HFFc6 (cell line): ENCODE measurements around the gene ELF5. TPM values are rescaled to one million over a fixed set of nuclear protein-coding genes. Genes with fewer than 3 reads are reported as not detected.

Source experiments
- DNase-seq: peaks from one replicate; pipeline ENCODE4 v3.0.0-alpha.2; 2018
- H3K27ac Mint-ChIP-seq: 2 replicates; pipeline ENCODE4 v1.8.0; 2020; ENCODE audit warnings: mild to moderate bottlenecking, mixed read lengths
- H3K27me3 Mint-ChIP-seq: 2 replicates; pipeline ENCODE4 v1.8.0; 2021; ENCODE audit warnings: mild to moderate bottlenecking, moderate library complexity, mixed read lengths; ENCODE audit not compliant: insufficient read depth
- H3K36me3 Mint-ChIP-seq: 2 replicates; pipeline ENCODE4 v1.8.0; 2021; ENCODE audit warnings: low read depth, mixed read lengths
- H3K4me1 Mint-ChIP-seq: 2 replicates; pipeline ENCODE4 v1.8.0; 2020; ENCODE audit warnings: low read depth, mixed read lengths
- H3K4me3 Mint-ChIP-seq: 2 replicates; pipeline ENCODE4 v1.8.0; 2020; ENCODE audit warnings: mild to moderate bottlenecking, moderate library complexity, mixed read lengths
- H3K9me3 Mint-ChIP-seq: 2 replicates; pipeline ENCODE4 v1.8.0; 2020; ENCODE audit warnings: mild to moderate bottlenecking, mixed read lengths
- total RNA-seq, 6 experiments: library from RNA; stranded (reverse); fragmentation: NEBNext Ultra II Directional; extraction: Animal tissue kit (Norgen Biotek cat#: 25700); gene quantifications; 2 replicates in 1 of 6; 3 replicates in 5 of 6; pipeline ENCODE4 v1.2.3, GENCODE V29; 2021
- TF ChIP-seq, protein P1 (sequence below): fragments of 200-600 bp; sonication (generic); IDR thresholded peaks from 2 replicates; pipeline ENCODE4 v1.5.0; 2021; ENCODE audit warnings: antibody characterized with exemption, mild to moderate bottlenecking

The ELF5 gene
- total RNA-seq, 6 experiments from 2014 or later: not detected

DNA sequence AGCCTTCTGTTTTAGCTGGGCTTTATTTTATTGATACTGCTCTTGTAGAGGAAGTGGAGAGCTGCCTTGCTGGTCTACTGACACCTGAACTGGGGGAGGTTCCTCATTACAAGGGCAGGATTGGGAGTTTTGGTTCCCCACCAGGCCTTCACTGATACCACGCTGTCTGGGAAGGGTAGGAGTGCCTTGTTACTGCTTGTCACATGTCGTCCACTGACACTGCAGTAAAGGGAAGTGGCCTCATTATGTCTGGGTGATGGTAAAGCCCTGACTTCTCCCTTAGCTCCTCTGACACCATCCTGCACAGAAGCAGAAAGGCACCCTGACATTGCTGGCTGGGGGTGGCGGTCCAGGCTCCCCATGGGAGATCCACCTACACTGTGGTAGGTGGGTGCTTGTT is 38.7 kb upstream of the ELF5 start:
- no peak for DNase-seq
- Mint-ChIP-seq H3K4me1 (no peaks in the 10 kb centered on the region), H3K27ac (no peak overlapping the region), H3K36me3 (no peaks in the 10 kb centered on the region), H3K9me3 (no peaks in the 10 kb centered on the region), H3K4me3 (no peak overlapping the region), H3K27me3 (peaks cover 39% of the 10 kb centered on the region)
- TF ChIP-seq, protein P1, sequence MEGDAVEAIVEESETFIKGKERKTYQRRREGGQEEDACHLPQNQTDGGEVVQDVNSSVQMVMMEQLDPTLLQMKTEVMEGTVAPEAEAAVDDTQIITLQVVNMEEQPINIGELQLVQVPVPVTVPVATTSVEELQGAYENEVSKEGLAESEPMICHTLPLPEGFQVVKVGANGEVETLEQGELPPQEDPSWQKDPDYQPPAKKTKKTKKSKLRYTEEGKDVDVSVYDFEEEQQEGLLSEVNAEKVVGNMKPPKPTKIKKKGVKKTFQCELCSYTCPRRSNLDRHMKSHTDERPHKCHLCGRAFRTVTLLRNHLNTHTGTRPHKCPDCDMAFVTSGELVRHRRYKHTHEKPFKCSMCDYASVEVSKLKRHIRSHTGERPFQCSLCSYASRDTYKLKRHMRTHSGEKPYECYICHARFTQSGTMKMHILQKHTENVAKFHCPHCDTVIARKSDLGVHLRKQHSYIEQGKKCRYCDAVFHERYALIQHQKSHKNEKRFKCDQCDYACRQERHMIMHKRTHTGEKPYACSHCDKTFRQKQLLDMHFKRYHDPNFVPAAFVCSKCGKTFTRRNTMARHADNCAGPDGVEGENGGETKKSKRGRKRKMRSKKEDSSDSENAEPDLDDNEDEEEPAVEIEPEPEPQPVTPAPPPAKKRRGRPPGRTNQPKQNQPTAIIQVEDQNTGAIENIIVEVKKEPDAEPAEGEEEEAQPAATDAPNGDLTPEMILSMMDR: no peak

DNA sequence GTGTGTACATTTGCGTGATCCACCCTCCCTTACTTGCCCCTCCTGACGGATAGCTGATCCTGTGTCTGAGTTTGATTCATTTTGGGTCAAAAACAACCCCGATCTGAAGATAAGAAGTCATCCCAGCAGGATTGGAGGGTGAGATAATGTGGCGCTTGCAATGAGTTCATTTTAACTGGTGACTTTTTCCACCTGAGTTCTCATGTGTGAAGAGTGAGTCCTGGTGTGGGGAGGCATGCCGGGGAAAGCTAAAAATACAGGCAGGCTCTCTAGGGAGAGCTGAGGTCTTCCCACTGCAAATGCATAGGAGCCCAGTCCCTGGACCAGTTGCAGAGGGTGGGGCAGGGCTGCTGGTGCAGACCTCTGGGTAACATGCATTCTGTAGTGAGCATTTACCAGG is 35.7 kb upstream of the ELF5 start:
- DNase-seq: no peak
- TF ChIP-seq, protein P1: no peak
- Mint-ChIP-seq H3K36me3 (no peaks in the 10 kb centered on the region), H3K27me3 (peaks cover 46% of the 10 kb centered on the region), H3K4me3 (no peak overlapping the region), H3K27ac (no peak overlapping the region), H3K9me3 (no peaks in the 10 kb centered on the region), H3K4me1 (no peaks in the 10 kb centered on the region)

DNA sequence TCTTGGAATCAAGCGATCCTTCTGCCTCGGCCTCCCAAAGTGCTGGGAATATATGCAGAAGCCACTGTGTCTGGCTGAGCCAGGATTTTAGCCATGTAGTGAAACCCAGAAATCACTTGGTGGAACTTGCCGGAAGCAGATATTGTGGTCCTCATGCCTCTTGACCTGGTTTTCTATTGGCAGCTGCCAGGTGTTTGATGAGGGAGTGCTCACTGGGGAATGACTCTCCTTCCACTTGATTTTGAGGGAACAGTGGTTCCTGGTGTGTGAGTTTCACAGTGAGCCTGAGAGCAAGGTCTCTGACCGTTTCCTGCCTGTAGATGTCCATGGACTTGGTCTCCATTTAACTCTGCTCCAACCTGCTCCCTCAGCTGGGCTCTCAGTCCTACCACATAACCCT is 34.7 kb upstream of the ELF5 start:
- H3K9me3 Mint-ChIP-seq: no peaks in the 10 kb centered on the region
- TF ChIP-seq, protein P1: no peak
- H3K27me3 Mint-ChIP-seq: peaks cover 52% of the 10 kb centered on the region
- H3K27ac Mint-ChIP-seq: no peak overlapping the region
- no peaks in the 10 kb centered on the region for H3K36me3 Mint-ChIP-seq
- no peak overlapping the region for H3K4me3 Mint-ChIP-seq
- DNase-seq: no peak
- no peaks in the 10 kb centered on the region for H3K4me1 Mint-ChIP-seq

DNA sequence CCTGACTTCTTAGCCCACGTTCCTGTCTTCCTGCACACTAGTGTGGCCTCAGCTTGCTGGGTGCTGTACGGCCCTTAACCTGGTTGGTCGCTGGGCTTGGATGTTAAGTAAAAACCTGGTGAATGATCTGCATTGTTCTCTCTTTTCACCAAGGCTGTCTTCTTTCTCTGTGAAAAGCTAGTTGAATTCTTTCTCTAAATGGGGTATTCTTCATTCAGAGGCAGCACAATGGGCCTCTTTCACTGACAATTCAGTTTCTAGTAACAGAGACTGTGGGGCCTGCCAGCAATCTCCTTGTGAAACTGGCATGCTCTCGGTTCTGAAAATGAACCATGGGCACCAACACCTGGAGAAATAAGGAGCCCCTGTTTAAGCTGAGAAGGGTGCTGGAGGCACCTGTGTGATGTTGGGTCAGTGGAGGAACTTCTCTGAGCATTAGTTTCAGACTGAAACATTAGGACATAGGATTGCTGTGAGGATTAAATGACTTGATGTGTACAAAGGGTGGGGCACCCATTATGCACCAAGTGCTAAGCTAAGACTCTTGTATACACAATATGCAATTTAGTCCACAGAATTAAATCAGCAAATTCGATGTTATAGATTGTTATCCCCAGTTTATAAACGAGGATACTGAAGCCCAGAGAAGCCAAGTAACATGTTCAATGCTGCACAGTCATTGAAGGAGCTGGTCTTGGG is 33.1 kb upstream of the ELF5 start:
- no peak overlapping the region for H3K4me3 Mint-ChIP-seq
- DNase-seq: no peak
- H3K9me3 Mint-ChIP-seq: no peaks in the 10 kb centered on the region
- no peak overlapping the region for H3K27ac Mint-ChIP-seq
- no peaks in the 10 kb centered on the region for H3K36me3 Mint-ChIP-seq
- peaks cover 51% of the 10 kb centered on the region for H3K27me3 Mint-ChIP-seq
- H3K4me1 Mint-ChIP-seq: no peaks in the 10 kb centered on the region
- TF ChIP-seq, protein P1: no peak

DNA sequence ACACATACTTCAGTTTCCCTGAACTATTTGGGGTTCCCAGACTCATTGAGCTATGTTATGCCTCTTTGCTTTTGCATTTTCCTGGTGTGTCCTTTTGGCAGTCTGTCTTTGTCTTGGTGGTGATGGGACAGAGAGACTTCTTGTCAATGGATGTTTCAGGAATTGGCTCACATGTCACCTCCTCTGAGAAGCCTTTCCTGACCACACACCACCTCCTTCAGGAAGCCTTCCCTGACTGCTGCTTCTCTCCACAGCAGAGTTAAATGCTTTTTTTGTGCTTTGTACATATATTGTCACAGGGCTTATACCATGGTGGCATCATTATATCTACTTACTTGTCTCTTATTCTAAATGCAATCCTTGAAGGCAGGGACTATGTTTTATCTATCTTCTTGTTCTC is 28.5 kb upstream of the ELF5 start:
- Mint-ChIP-seq H3K4me3 (no peak overlapping the region), H3K4me1 (no peaks in the 10 kb centered on the region), H3K27ac (no peak overlapping the region), H3K36me3 (no peaks in the 10 kb centered on the region), H3K27me3 (peaks cover 49% of the 10 kb centered on the region), H3K9me3 (no peaks in the 10 kb centered on the region)
- TF ChIP-seq, protein P1: no peak
- DNase-seq: no peak
